GM18502 (cell line): ENCODE results near the gene CBX2.

Source experiments
- ATAC-seq: cut with Tn5 transposase; IDR thresholded peaks from one replicate; pipeline ENCODE4 v1.9.1; 2021; ENCODE audit warnings: mild to moderate bottlenecking; ENCODE audit not compliant: unreplicated experiment, poor library complexity

CBX2 gene

GRCh38 chr17:79809530-79810129 is 31.7 kb downstream of the CBX2 start:
- ATAC-seq = no peak

DNA sequence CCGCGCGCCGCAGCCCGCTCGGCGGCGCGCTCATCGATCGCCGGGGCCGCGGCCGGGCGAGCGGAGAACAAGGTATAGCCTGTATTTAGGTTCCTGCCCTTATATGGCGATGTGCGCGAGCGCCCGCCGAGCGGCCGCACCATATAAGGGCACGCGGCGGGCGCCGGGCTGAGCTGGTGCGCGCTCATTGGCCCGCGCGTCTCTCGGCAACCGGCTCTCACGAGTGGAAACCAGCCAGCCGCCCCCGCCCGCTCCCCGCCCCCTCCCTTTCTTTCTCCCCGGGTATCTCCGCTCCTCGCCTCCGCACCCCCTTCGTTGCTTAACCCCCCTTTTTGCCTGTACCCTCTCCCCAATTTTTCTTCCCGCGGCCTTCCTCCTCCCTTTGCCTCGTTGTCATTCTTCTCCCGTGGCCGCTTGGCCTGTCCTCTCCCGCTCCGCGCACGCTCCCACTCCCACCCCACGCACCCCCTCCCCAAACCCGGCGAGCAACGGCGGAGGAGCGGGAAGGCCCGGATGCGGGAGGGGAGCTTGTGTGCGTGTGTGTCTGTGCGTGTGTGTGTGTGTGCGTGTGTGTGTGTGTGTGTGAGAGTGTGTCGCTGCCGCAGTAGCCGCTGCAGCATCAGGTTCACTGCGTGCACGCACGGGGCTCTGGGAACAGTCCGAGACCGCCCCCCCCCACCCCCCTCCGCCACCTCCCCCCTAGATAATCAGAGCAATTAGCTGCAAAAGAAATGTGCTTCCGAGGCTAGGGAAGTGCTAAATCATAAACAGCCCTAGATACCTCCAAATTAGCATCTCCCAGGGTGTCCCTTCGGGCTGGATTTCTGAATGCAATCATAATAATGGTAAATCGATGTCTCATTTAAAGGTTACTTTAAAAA is 32.4 kb downstream of the CBX2 start:
- ATAC-seq = peak; percentile 89

DNA sequence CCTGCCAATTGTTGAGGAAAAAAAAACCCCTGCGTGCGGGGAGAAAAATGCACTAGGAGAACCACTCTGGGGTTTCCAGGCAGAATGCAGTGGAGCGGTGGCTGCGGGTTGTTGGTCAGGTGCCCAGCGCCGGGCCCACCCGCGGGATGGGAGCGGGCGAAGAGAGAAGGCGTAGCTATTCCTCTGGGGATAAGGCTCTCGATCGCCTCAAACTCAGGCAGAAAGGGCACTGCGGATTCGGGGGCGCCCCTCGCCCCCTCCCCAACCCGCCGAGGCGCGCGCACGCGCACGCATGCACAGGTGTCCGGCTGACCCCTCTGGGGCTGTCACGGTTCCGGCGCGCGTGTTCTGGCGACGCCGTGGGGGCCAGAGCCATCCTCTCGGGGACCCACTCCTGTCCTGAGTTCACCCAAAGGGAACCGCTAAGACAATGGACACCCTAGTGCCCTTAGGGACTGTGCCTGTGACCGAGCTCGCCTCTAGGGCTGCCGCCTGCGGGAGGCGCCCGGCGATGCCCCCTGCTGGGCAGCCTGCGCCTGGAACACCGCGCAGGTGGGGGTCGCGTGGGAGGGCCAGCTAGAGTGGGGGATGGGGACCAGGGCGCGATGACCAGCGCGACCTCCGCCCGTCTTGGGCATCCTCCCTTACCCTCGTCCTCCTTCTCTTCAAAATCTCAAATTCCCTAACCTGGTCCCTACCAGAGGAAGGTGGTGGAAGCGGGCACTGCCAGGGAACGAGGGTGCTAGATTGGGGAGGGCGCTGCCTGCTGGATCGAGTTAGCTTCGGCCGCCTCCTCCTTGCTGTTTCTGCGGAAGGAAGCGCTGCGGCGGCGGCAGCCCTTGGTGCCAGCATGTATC is 33.3 kb downstream of the CBX2 start:
- ATAC-seq = no peak

GRCh38 chr17:79811868-79812352 is 34.0 kb downstream of the CBX2 start:
- ATAC-seq = no peak

DNA sequence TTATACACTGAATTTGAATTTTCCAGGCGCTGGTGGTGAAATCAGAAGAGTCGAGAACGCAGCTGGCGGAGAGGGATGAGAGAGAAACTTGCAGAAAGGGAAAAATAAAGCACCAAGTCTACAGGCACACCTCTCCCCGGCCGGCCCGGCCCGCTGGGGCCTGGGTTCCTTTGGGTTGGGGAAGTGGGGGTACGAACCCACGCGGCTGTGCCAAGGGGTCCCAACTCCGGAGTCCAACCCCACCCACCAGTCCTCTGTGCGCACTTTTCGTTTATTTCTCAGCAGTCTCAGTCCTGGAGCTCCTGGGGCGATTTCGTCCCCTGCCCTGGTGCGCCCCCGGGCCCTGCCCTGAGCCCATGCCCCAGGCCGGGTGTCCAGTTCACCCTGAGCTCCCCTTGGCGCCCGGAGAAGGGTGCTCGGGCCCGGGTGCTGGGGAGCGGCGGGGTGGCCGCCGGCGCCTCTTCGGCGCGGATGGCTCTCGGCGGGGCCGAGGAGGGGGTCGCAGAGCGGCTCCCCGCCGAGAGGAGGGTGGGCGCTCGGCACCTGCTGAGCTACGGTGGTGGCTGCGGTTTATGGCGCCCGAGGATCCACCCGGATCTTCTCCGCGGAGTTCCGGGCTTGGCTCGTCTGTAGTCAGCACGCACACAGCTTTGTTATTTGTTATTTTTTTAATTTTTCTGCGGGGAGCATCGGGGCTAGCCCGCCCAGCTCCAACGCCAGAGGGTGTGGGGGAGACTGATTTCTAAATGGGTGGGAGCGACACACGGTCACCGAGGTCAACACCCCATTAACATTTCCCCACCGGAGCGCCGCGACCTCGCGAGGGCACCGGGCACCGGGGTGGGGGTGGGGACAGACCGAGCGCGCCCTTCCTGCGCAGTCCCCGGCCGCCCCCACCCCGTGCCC is 34.7 kb downstream of the CBX2 start:
- no peak for ATAC-seq

GRCh38 chr17:79813297-79814126 is 35.6 kb downstream of the CBX2 start:
- no peak for ATAC-seq

DNA sequence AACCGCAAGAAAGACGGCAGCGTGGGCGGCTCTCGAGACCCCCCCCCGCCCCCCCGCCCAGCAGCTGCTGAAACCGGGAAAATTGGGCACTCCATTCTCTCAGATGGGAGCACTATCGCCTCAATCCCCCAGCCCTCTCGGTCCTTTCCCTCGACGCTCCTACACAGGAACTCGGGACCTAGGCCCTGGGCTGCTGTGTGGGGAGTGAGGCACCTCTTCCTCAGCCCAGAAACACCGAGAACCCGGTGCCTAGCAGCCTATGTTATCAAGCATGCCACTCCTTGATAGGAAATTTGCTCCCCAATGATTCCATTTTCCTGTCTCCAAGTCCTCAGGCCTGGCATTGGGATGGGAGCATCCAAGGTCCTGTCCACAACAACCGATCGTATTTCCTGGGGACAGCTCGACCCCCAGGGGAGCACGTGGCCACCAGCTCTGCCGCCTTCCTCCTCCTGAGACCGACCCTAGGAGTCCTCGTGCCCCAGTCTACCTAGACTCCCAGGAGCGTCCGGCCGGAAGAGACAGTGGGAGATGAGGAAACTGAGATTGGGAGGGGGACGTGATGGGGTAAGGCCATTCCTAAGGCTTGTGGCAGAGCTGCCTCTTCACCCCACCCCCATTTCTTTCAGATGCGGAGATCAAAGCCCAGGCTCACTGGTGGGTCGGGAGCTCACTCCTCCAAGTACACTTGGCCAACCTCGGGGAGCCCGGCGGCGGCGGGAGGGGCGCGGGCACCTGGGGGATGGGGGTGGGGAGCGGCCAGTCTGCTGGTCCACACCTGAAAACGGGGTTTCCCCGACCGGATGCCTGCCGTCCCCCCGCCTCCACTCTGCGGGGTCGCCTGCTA is 36.4 kb downstream of the CBX2 start:
- no peak for ATAC-seq

DNA sequence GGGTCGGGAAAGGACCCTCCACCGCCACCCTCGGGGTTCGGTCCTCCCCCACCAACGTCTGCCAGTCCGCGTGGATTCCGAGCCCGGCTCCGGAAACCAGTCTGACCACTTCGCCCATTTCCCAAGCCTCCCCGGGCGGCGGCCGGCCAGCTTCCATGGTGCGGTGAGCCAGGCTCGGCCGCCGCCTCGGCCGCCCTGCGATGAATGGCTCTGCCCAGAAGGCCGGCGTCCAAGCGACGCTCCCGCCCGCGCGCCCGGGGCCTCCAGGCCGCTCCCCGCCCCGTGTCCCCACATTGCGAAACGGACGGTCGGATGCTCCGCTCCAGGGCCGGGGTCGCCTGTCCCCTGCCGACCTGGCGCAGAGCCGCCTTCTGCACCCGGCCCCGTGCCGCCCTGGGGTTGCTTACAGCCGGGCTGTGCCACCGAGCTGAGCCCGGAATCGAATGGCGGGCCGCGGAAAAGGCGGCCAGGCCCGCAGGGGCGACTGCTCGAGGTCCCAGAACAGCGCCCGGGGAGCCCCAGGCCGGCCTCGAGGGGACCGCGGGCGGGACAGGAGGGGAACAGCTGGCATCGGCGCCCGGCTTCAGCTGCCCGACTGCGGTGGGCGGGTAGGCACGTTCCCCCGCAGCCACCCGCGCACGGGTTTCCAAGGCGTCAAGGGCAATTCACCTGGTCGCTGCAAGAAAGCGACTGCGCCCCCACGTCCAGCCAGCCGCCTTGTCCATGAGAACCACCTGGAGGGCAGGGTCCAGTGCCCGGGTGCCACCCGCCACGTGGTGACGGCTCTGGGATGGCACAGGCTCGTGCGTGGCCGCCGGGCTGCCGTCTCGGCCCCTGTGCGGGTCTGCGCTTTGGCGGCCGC is 37.3 kb downstream of the CBX2 start:
- ATAC-seq = no peak

DNA sequence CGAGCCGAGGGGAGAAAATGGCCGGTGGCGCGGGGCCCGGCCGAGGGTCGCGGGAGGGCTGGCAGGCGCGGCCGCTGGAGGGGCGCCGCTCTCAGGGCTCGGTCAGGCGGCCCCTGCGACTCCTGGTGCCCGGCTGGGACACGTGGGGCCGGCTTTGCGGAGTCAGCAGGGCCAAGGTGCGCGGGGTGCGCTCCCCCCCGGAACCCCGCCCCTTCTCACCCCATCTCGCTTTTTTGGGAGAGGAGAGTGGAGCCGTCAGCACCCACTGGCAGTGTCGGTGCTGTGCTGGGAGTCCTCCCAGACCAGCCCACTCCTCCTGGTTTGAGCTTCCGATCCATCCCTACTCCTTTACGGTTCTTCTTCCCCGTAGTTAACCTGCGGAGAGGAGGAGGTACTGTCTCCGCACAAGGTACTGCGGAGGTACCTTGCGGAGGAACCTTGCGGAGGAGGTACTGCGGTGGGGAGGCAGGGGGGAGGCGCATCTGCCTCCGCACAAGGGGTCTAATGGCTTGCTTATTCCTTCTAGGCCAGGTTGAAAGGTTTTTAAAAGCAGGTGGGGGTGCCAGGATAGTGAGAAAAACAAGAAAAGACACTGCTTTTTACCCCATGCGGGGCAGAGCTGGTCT is 38.0 kb downstream of the CBX2 start:
- ATAC-seq = no peak

DNA sequence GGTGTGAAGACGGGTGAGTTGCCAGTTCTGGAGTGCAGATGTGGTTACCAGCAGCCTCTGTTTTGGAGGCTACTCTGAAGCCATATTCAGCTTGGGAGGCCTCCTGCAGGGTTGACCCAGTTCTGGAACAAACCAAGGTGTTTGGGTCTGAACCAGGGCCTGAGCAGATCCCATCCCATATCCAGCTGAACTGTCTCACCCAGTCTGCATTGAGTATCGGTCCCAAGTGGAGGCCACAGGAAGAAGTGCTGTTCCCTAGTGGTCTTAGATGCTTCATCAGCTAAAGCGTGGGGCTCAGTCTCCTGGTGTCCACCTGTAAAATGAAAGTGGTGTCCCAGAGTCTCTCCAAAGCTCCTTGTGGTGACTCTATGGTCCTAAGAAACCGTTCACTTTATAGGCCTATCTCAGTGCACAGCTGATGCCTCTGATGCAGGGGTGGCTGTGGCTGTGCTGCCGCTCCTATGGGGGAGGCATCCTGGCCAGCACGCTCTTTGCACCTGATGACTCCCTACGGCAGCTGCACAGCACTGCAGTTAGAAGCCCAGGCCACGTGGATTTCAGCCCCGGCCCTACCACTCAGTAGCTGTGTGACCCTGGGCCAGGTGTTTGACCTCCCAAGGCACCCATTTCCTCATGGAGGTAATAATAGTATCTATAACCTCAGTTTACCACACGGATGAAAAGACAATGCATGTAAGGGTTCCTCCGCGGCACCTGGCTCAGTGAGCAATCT is 40.2 kb downstream of the CBX2 start:
- no peak for ATAC-seq

- no peak for ATAC-seq
Measured at GRCh38 chr17:79819085-79819484, 41.1 kb downstream of the CBX2 start.

DNA sequence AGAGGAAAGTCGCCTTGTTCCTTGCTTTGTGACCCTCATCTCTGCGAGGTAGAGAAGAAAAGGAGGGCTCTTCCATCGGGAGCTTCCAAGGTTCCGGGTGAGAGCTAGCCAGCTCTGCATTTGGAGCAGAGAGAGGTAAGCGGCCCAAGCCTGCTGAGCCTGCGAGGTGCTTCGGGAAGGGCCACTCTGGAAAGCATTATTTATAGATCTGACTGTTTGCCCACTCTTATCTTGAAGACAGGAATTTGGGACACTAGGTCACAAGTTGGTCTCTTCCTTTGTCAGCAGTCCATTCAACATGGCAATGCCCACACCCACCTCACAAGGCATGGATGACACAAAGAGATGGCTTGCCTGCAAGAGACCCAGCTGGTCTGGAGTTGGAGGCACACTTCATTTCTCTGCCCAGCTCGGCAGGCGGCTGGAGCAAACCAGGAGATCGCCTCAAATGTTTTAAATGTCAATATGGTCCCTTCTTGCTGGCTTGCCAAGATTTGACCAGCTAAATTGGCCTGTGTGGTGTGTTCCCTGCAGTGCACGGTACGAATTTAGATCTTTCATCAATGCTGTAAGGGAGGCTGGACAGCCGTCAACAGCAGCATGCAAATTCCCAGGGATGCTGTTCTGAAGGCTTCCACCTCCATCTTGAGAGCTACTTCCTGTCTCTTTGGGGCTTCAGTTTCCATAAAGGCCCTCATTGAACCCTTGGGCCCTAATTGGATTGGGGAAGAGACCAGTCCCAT is 41.8 kb downstream of the CBX2 start:
- ATAC-seq = no peak

DNA sequence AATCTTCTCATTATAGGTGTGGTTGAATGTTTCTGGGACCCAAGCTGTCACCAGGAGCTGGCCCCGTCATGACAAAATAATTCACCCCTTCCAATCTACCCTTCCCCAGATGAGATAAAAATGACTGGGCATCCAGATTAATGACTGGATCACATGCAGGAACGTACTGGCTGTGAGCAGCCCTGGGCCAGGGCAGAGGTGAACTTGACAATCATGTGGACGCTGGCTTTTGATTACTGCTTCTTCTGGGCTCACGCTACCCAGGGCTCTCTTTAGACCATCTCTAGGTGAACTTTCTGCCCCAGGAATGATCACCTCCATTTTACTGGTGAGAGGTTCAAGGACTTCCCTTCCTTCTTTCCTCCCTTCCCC is 43.0 kb downstream of the CBX2 start:
- no peak for ATAC-seq

GRCh38 chr17:79821331-79822095 is 43.6 kb downstream of the CBX2 start:
- no peak for ATAC-seq
